GM12878 (cell line): ENCODE data around the gene EXD1. TPM values are rescaled to one million over a fixed set of nuclear protein-coding genes. Genes with fewer than 3 reads are reported as not detected.

Experiments
- ATAC-seq: fragments of 200-7000 bp; cut with Tn5 transposase; 3 replicates; pipeline ENCODE4 v1.9.1; 2020; ENCODE audit warnings: mild to moderate bottlenecking, moderate library complexity
- BruUV-seq: library from RNA; stranded (reverse); fragments of 400-500 nt; replicated peaks from 2 replicates; lab custom pipeline; 2021; lab: Mats Ljungman, UMichigan
- CTCF ChIA-PET: fragments of 300-600 bp; sonication (Branson Sonifier 250); formaldehyde crosslinking; extraction: SDS; loops from one replicate; lab custom pipeline; 2021; ENCODE audit warnings: inconsistent platforms; lab: Yijun Ruan, JAX
- POLR2A ChIA-PET: fragments of 350-600 bp; formaldehyde crosslinking; extraction: SDS; loops from one replicate; lab custom pipeline; 2021; ENCODE audit warnings: inconsistent platforms; lab: Charles Lee
- RAD21 ChIA-PET: fragments of 300-600 bp; sonication (Branson Sonifier 250); formaldehyde crosslinking; loops from one replicate; lab custom pipeline; 2023; ENCODE audit warnings: antibody characterized with exemption; ENCODE audit not compliant: unreplicated experiment; lab: Charles Lee
- SMC1A ChIA-PET: fragments of 300-600 bp; sonication (Branson Sonifier 250); formaldehyde crosslinking; loops from one replicate; lab custom pipeline; 2023; ENCODE audit not compliant: unreplicated experiment, uncharacterized antibody; lab: Charles Lee
- DNase-seq: peaks from one replicate; pipeline ENCODE4 v3.0.0-alpha.2; 2011; ENCODE audit warnings: low read depth, low spot score
- FAIRE-seq: peaks from 3 replicates; lab custom pipeline; 2011; peaks lifted over from hg19 to GRCh38; lab: Jason Lieb, UNC
- H2AFZ ChIP-seq: 2 replicates; pipeline ENCODE4 v1.6.0; 2011; ENCODE audit warnings: low read depth, low read length, control low read depth; ENCODE audit not compliant: control insufficient read depth
- H3K27ac ChIP-seq: 2 replicates; pipeline ENCODE4 v1.5.1; 2011; ENCODE audit warnings: control low read depth; ENCODE audit not compliant: control insufficient read depth, insufficient read depth
- H3K27me3 ChIP-seq, 2 experiments: replicated peaks in 1 of 2; 2 replicates each; pipeline versions ENCODE4 v1.6.0 to v1.6.1; 2011; ENCODE audit warnings: low read length in 1 of 2; ENCODE audit not compliant: control insufficient read depth in 2 of 2, insufficient read depth in 2 of 2
- H3K36me3 ChIP-seq, 2 experiments: 2 replicates each; pipeline ENCODE4 v1.5.1; 2011; ENCODE audit warnings: low read length in 1 of 2; ENCODE audit not compliant: control insufficient read depth in 2 of 2, insufficient read depth in 2 of 2
- H3K4me1 ChIP-seq: 2 replicates; pipeline ENCODE4 v1.6.1; 2011; ENCODE audit warnings: mild to moderate bottlenecking, low read length, moderate library complexity, mixed read lengths; ENCODE audit not compliant: control insufficient read depth, insufficient read depth
- H3K4me2 ChIP-seq: 2 replicates; pipeline ENCODE4 v1.6.0; 2011; ENCODE audit warnings: control low read depth; ENCODE audit not compliant: control insufficient read depth, insufficient read depth
- H3K4me3 ChIP-seq: fragments of 200-600 bp; sonication (generic); 2 replicates; pipeline ENCODE4 v1.5.1; 2016
- H3K79me2 ChIP-seq: 2 replicates; pipeline ENCODE4 v1.6.0; 2011; ENCODE audit warnings: low read length; ENCODE audit not compliant: control insufficient read depth, insufficient read depth
- H3K9ac ChIP-seq: 2 replicates; pipeline ENCODE4 v1.8.0; 2011; ENCODE audit warnings: low read length, control low read depth, mixed read lengths; ENCODE audit not compliant: control insufficient read depth, insufficient read depth
- H3K9me3 ChIP-seq: replicated peaks from 3 replicates; pipeline ENCODE4 v1.5.1; 2011; ENCODE audit warnings: mild to moderate bottlenecking, low read length; ENCODE audit not compliant: control insufficient read depth, insufficient read depth
- H4K20me1 ChIP-seq: 2 replicates; pipeline ENCODE4 v1.6.0; 2011; ENCODE audit not compliant: control insufficient read depth, insufficient read depth
- ATF2 ChIP-seq: IDR thresholded peaks from 2 replicates; pipeline ENCODE4 v1.6.1; 2012; ENCODE audit warnings: low read length, inconsistent platforms
- BRCA1 ChIP-seq: IDR thresholded peaks from 2 replicates; pipeline ENCODE4 v1.6.1; 2011; ENCODE audit warnings: low read depth, low read length, improper control_type of control experiment
- EED ChIP-seq: sonication (generic); IDR thresholded peaks from 2 replicates; pipeline ENCODE4 v1.6.1; 2016; ENCODE audit warnings: antibody characterized with exemption, low read depth
- HCFC1 ChIP-seq: fragments of 150-350 bp; IDR thresholded peaks from 2 replicates; pipeline ENCODE4 v1.6.1; 2014; ENCODE audit warnings: low read length
- MEF2A ChIP-seq: IDR thresholded peaks from 2 replicates; pipeline ENCODE4 v1.6.1; 2011; ENCODE audit warnings: low read depth, mild to moderate bottlenecking, low read length, moderate library complexity; ENCODE audit not compliant: insufficient read depth
- NFIC ChIP-seq: IDR thresholded peaks from 2 replicates; pipeline ENCODE4 v1.6.1; 2012; ENCODE audit warnings: low read depth, mild to moderate bottlenecking, inconsistent platforms, low read length, moderate library complexity
- NFXL1 ChIP-seq: fragments of 450-650 bp; IDR thresholded peaks from 2 replicates; pipeline ENCODE4 v1.6.1; 2017; ENCODE audit warnings: antibody characterized with exemption, mild to moderate bottlenecking, borderline replicate concordance
- NR2C2 ChIP-seq: IDR thresholded peaks from 2 replicates; pipeline ENCODE4 v1.6.1; 2011; ENCODE audit warnings: borderline replicate concordance, low read depth; ENCODE audit not compliant: control insufficient read depth, insufficient read length
- RUNX3 ChIP-seq: IDR thresholded peaks from 2 replicates; pipeline ENCODE4 v1.6.1; 2012; ENCODE audit warnings: low read length, inconsistent platforms
- SMC3 ChIP-seq: IDR thresholded peaks from 2 replicates; pipeline ENCODE4 v1.6.1; 2011; ENCODE audit warnings: low read length, improper control_type of control experiment, borderline replicate concordance
- SREBF1 ChIP-seq: IDR thresholded peaks from 2 replicates; pipeline ENCODE4 v1.6.1; 2012; ENCODE audit warnings: mild to moderate bottlenecking, low read length
- TCF12 ChIP-seq: IDR thresholded peaks from 2 replicates; pipeline ENCODE4 v1.6.1; 2011; ENCODE audit warnings: low read depth, mild to moderate bottlenecking, low read length
- ZZZ3 ChIP-seq: IDR thresholded peaks from 2 replicates; pipeline ENCODE4 v1.6.1; 2011; ENCODE audit warnings: low read depth; ENCODE audit not compliant: control insufficient read depth, insufficient read length
- WGBS: methylation state at CpG from one replicate; pipeline ENCODE4 v1.1.6; 2016; ENCODE audit warnings: low lambda C conversion rate; ENCODE audit not compliant: insufficient replicate concordance, insufficient coverage; ENCODE audit errors: missing lambda C conversion rate; 5-methylcytosine and 5-hydroxymethylcytosine counted together
- in situ Hi-C: fragments of 300-500 bp; cut with MboI; formaldehyde crosslinking; loops from 9 replicates; pipeline ENCODE4 v1.14.3; 2018; ENCODE audit warnings: mixed read lengths
- intact Hi-C: fragments of 100-400 bp; cut with micrococcal nuclease; formaldehyde crosslinking; loops from one replicate; pipeline ENCODE4 v1.14.2; 2022; ENCODE audit not compliant: unreplicated experiment
- polyA plus RNA-seq, 11 experiments: library from polyadenylated mRNA; depleted of rRNA in 4 of 11; unstranded in 6 of 11; stranded (reverse) in 5 of 11; fragments of >200 nt; fragmentation: Nextera tagmentation in 4 of 11; fragmentation: Illumina TruSeq in 1 of 11; extraction: Ambion mirVana in 4 of 11; extraction: Trizol in 1 of 11; gene quantifications; 1 replicate in 1 of 11; 2 replicates in 10 of 11; pipeline versions ENCODE4 v1.2.1 to v1.2.3, GENCODE V29; 2011 to 2016; ENCODE audit warnings: inconsistent platforms in 2 of 11, missing spikeins in 2 of 11, low read depth in 1 of 11
- total RNA-seq, 4 experiments: library from RNA; depleted of rRNA in 3 of 4; stranded (reverse); fragments of >200 nt in 3 of 4; fragmentation: Illumina TruSeq in 1 of 4; extraction: Trizol in 1 of 4; gene quantifications; 2 replicates each; pipeline versions ENCODE4 v1.2.1 to v1.2.3, GENCODE V29; 2013 to 2021
- TF ChIP-seq, protein P1 (sequence below): fragments of 450-650 bp; IDR thresholded peaks from 2 replicates; pipeline ENCODE4 v1.6.1; 2016; ENCODE audit warnings: mild to moderate bottlenecking

EXD1 gene
- total and polyA plus RNA-seq, 10 of the 15 experiments (the other 5 are each of a cell fraction or from before 2014, with no cell fraction given): 0.19 TPM; not detected in 9

DNA sequence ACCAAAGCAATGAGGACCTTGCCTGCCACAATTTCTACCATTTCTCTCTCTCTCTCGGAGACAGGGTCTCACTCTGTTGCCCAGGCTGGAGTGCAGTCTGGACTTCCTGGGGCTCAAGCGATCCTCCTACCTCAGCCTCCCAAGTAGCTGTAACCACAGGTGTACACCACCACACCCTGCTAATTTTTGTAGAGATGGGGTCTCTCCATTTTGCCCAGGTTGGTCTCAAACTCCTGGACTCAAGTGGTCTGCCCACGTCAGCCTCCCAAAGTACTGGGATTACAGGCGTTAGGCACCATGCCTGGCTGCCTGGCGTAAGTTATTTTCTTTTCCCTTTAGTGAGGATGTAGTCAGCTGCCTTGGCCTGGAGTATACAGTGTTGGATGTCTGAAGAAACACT lies 76.8 kb downstream of the EXD1 start:
- H3K4me2 ChIP-seq: no peak overlapping the region
- H2AFZ ChIP-seq: no peak overlapping the region
- POLR2A ChIA-PET: no interaction called here
- no peaks in the 10 kb centered on the region for H3K36me3 ChIP-seq
- TF ChIP-seq, protein P1, sequence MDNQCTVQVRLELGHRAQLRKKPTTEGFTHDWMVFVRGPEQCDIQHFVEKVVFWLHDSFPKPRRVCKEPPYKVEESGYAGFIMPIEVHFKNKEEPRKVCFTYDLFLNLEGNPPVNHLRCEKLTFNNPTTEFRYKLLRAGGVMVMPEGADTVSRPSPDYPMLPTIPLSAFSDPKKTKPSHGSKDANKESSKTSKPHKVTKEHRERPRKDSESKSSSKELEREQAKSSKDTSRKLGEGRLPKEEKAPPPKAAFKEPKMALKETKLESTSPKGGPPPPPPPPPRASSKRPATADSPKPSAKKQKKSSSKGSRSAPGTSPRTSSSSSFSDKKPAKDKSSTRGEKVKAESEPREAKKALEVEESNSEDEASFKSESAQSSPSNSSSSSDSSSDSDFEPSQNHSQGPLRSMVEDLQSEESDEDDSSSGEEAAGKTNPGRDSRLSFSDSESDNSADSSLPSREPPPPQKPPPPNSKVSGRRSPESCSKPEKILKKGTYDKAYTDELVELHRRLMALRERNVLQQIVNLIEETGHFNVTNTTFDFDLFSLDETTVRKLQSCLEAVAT: no peak
- no peak for TF ChIP-seq SMC3
- H3K4me1 ChIP-seq: no peaks in the 10 kb centered on the region
- CTCF ChIA-PET: no interaction called here
- ATAC-seq: no peak
- SMC1A ChIA-PET: interaction anchor here (1.0 kb wide), 1 partner anchor 31 kb away, joined by 4 read pairs; no protein-coding TSS in a partner anchor
- DNase-seq: no peak
- no peaks in the 10 kb centered on the region for H3K27me3 ChIP-seq
- no peak overlapping the region for H3K27ac ChIP-seq
- intact Hi-C loops (no loop called here), in situ Hi-C loops (no loop called here)
- H3K9ac ChIP-seq: no peak overlapping the region
- H3K9me3 ChIP-seq: no peaks in the 10 kb centered on the region
- no peaks in the 10 kb centered on the region for H3K79me2 ChIP-seq
- 57% methylated on average over 5 of the region's 5 CpGs for WGBS
- FAIRE-seq: no peak
- no peaks in the 10 kb centered on the region for H4K20me1 ChIP-seq
- RAD21 ChIA-PET: no interaction called here
- H3K4me3 ChIP-seq: no peak overlapping the region
- BruUV-seq: no TSS peak

GRCh38 chr15:41151451-41152005 lies 79.0 kb downstream of the EXD1 start:
- ChIA-PET RAD21 (no interaction called here), CTCF (no interaction called here), POLR2A (no interaction called here), SMC1A (no interaction called here)
- Histone ChIP-seq H4K20me1 (no peaks in the 10 kb centered on the region), H3K9ac (no peak overlapping the region), H3K36me3 (no peaks in the 10 kb centered on the region), H3K27me3 (no peaks in the 10 kb centered on the region), H3K4me3 (no peak overlapping the region), H2AFZ (no peak overlapping the region), H3K4me2 (no peak overlapping the region), H3K27ac (no peak overlapping the region), H3K4me1 (no peaks in the 10 kb centered on the region), H3K79me2 (no peaks in the 10 kb centered on the region), H3K9me3 (no peaks in the 10 kb centered on the region)
- no peak for ATAC-seq
- DNase-seq: no peak
- FAIRE-seq: no peak
- WGBS: 94% methylated on average over 36 of the region's 37 CpGs
- intact Hi-C loops (no loop called here), in situ Hi-C loops (no loop called here)
- BruUV-seq: no TSS peak
- TF ChIP-seq BRCA1: no peak
- no peak for TF ChIP-seq ZZZ3
- no peak for TF ChIP-seq HCFC1
- TF ChIP-seq TCF12: no peak
- no peak for TF ChIP-seq MEF2A
- no peak for TF ChIP-seq SREBF1
- no peak for TF ChIP-seq NR2C2
- no peak for TF ChIP-seq EED
- TF ChIP-seq ATF2: no peak
- no peak for TF ChIP-seq NFIC
- no peak for TF ChIP-seq NFXL1
- TF ChIP-seq RUNX3: no peak
